HepG2 (cell line): ENCODE results near the gene LAMC3. TPM values are rescaled to one million over a fixed set of nuclear protein-coding genes. Genes with fewer than 3 reads are reported as not detected.

Experiments
- CHD4 ChIP-seq: fragments of 200-600 bp; sonication (generic); IDR thresholded peaks from 2 replicates; pipeline ENCODE4 v1.7.0; 2017; ENCODE audit warnings: mild to moderate bottlenecking, low read length, borderline replicate concordance
- CREM ChIP-seq, 2 experiments: sonication (generic) in 1 of 2; formaldehyde crosslinking in 1 of 2; IDR thresholded peaks; 2 replicates each; pipeline versions ENCODE4 v1.4.0 to v1.6.1; 2016 to 2020; ENCODE audit warnings: antibody characterized with exemption in 1 of 2, mild to moderate bottlenecking in 1 of 2, missing genetic modification reagents in 1 of 2
- HMGXB3 ChIP-seq: sonication (generic); formaldehyde crosslinking; IDR thresholded peaks from 2 replicates; pipeline ENCODE4 v1.4.0; 2020; ENCODE audit warnings: missing genetic modification reagents, borderline replicate concordance
- PLSCR1 ChIP-seq: sonication (generic); formaldehyde crosslinking; IDR thresholded peaks from 2 replicates; pipeline ENCODE4 v1.5.0; 2020; ENCODE audit warnings: missing genetic modification reagents, mild to moderate bottlenecking, borderline replicate concordance
- PRDM4 ChIP-seq: sonication (generic); formaldehyde crosslinking; IDR thresholded peaks from 2 replicates; pipeline ENCODE4 v1.9.0; 2021; ENCODE audit warnings: missing genetic modification reagents, borderline replicate concordance
- SKIL ChIP-seq: sonication (generic); formaldehyde crosslinking; IDR thresholded peaks from 2 replicates; pipeline ENCODE4 v1.8.0; 2022; ENCODE audit warnings: missing genetic modification reagents, mild to moderate bottlenecking, moderate library complexity, borderline replicate concordance
- SOX13 ChIP-seq, 3 experiments: fragments of 450-650 bp in 1 of 3; sonication (generic) in 1 of 3; formaldehyde crosslinking in 1 of 3; IDR thresholded peaks in 2 of 3; conservative IDR thresholded peaks in 1 of 3; 2 replicates each; pipeline versions ENCODE4 v1.5.0 to v1.6.1; 2016 to 2020; ENCODE audit warnings: antibody characterized with exemption in 1 of 3, mild to moderate bottlenecking in 1 of 3, missing compliant biosample characterization in 1 of 3, missing genetic modification reagents in 1 of 3, moderate library complexity in 1 of 3
- SRSF9 ChIP-seq: fragments of 200-400 bp; formaldehyde crosslinking; IDR thresholded peaks from 2 replicates; pipeline ENCODE4 v1.6.1; 2018; ENCODE audit warnings: borderline replicate concordance, mild to moderate bottlenecking, low read depth, low read length; ENCODE audit not compliant: insufficient read depth, poor library complexity, severe bottlenecking
- ZC3H13 ChIP-seq: sonication (generic); formaldehyde crosslinking; IDR thresholded peaks from 2 replicates; pipeline ENCODE4 v1.8.1; 2023; ENCODE audit warnings: mild to moderate bottlenecking, missing genetic modification reagents, moderate library complexity
- ZNF343 ChIP-seq: sonication (generic); formaldehyde crosslinking; IDR thresholded peaks from 2 replicates; pipeline ENCODE4 v1.4.0; 2020; ENCODE audit warnings: mild to moderate bottlenecking, missing genetic modification reagents
- ZNF550 ChIP-seq: sonication (generic); formaldehyde crosslinking; IDR thresholded peaks from 2 replicates; pipeline ENCODE4 v1.4.0; 2020; ENCODE audit warnings: mild to moderate bottlenecking, missing genetic modification reagents, borderline replicate concordance
- ZNF761 ChIP-seq: sonication (generic); formaldehyde crosslinking; conservative IDR thresholded peaks from 2 replicates; pipeline ENCODE4 v1.4.0; 2020; ENCODE audit warnings: mild to moderate bottlenecking, missing genetic modification reagents
- polyA plus RNA-seq, 8 experiments: library from polyadenylated mRNA; depleted of rRNA in 3 of 8; stranded (reverse) in 7 of 8; unstranded in 1 of 8; fragments of >200 nt; fragmentation: Illumina TruSeq in 4 of 8; extraction: Trizol in 4 of 8; gene quantifications; 2 replicates each; pipeline versions ENCODE4 v1.2.1 to v1.2.3, GENCODE V29; 2011 to 2016; ENCODE audit warnings: low read depth in 4 of 8, missing spikeins in 1 of 8, mixed read lengths in 1 of 8; ENCODE audit not compliant: insufficient read depth in 1 of 8
- total RNA-seq, 5 experiments: library from RNA; depleted of rRNA; stranded (reverse); fragments of >200 nt; fragmentation: Illumina TruSeq; extraction: Trizol; gene quantifications; 2 replicates each; pipeline ENCODE4 v1.2.3, GENCODE V29; 2016; ENCODE audit warnings: low read depth in 1 of 5
- TF ChIP-seq, protein P1 (sequence below): sonication (generic); formaldehyde crosslinking; IDR thresholded peaks from 2 replicates; pipeline ENCODE4 v1.4.0; 2020; ENCODE audit warnings: missing genetic modification reagents

Gene LAMC3
- total and polyA plus RNA-seq, 2 of the 13 experiments (the other 11 are each of a cell fraction or from before 2014, with no cell fraction given): 0.07 to 0.57 TPM

DNA sequence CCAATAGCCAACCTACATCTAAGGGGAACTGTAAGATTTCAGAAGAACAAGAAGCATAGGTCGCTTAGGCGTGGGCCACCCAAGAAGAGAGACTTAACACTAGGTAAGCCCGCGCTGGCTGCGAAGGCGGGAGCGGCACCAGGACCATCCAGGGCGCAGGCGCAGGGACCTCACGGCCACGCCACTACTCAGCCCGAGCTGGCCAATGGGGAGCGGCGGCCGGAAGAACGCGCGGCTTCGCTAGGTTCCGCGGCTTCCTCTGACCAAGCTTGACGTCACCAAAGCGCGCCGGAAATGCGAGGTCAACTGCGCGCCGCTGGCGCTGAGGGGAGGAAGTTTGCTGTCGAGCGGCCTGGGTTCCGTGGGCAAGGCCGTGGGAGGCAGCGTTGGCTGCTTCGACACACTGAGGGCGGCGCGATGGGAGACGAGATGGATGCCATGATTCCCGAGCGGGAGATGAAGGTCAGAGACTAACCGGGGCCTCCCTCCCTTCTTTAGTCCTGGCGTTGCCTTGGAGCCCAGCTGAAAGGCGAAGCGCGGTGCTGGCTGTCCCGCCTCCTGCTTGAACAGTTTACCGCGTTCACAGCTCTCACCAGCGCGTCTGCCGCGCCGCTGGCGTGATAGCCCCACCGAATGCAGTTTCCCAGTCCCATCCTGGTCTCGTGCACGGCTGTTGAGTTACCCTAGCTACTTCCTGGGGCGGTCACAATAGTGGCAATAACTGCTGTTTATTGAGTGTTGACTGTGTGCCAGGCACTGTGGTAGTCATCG, 116.5 kb downstream of the LAMC3 start, which contains the start of gene NUP214 (continued):
- TF ChIP-seq SRSF9 (no peak), ZC3H13 (CRISPR knock-in tag) (peak; percentile 43; the same call in 1 of the 2 replicates), HMGXB3 (CRISPR knock-in tag) (peak; percentile 91), ZNF343 (CRISPR knock-in tag) (0 out of 2 replicates have a peak, but pooled peaks have one; percentile 64), ZNF550 (CRISPR knock-in tag) (no peak), PLSCR1 (CRISPR knock-in tag) (no peak), SKIL (no peak), PRDM4 (no peak), CREM (IDR thresholded peaks at IDR 0.05) (peak; percentile 99), CREM (CRISPR knock-in tag; IDR thresholded peaks at IDR 0.05) (peak; percentile 99), SOX13 (IDR thresholded peaks at IDR 0.05) (no peak), SOX13 (CRISPR knock-in tag; conservative IDR thresholded peaks at IDR 0.05 in 1 of 2, IDR thresholded peaks at IDR 0.05 in 1 of 2) (peak in 1 of 2 experiments; percentile 55; a peak in 2 of 4 replicates), ZNF761 (CRISPR knock-in tag) (no peak), CHD4 (no peak)
- TF ChIP-seq, protein P1, sequence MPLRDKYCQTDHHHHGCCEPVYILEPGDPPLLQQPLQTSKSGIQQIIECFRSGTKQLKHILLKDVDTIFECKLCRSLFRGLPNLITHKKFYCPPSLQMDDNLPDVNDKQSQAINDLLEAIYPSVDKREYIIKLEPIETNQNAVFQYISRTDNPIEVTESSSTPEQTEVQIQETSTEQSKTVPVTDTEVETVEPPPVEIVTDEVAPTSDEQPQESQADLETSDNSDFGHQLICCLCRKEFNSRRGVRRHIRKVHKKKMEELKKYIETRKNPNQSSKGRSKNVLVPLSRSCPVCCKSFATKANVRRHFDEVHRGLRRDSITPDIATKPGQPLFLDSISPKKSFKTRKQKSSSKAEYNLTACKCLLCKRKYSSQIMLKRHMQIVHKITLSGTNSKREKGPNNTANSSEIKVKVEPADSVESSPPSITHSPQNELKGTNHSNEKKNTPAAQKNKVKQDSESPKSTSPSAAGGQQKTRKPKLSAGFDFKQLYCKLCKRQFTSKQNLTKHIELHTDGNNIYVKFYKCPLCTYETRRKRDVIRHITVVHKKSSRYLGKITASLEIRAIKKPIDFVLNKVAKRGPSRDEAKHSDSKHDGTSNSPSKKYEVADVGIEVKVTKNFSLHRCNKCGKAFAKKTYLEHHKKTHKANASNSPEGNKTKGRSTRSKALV (CRISPR knock-in tag): peak; percentile 38; the same call in 1 of the 2 replicates
